IMR-90 (cell line): Measurements from ENCODE around the gene MREG.

ENCODE experiments used
- BHLHE40 ChIP-seq: fragments of 150-350 bp; IDR thresholded peaks from 2 replicates; pipeline ENCODE4 v1.6.1; 2016; ENCODE audit warnings: mild to moderate bottlenecking, low read depth, low read length
- CTCF ChIP-seq: conservative IDR thresholded peaks from 2 replicates; pipeline ENCODE4 v1.5.1; 2012; ENCODE audit warnings: mild to moderate bottlenecking, low read depth, low read length, improper control_type of control experiment
- MAFK ChIP-seq: IDR thresholded peaks from 2 replicates; pipeline ENCODE4 v1.6.1; 2012; ENCODE audit warnings: low read depth, low read length, improper control_type of control experiment
- POLR2A ChIP-seq: IDR thresholded peaks from 2 replicates; pipeline ENCODE4 v1.6.1; 2012; ENCODE audit warnings: mild to moderate bottlenecking, low read depth, low read length
- RAD21 ChIP-seq: IDR thresholded peaks from 2 replicates; pipeline ENCODE4 v1.6.1; 2012; ENCODE audit warnings: low read length, improper control_type of control experiment
- RFX5 ChIP-seq: IDR thresholded peaks from 2 replicates; pipeline ENCODE4 v1.8.0; 2012; ENCODE audit warnings: low read depth, mild to moderate bottlenecking, low read length, moderate library complexity
- SMC3 ChIP-seq: fragments of 150-350 bp; IDR thresholded peaks from 2 replicates; pipeline ENCODE4 v1.6.1; 2016; ENCODE audit warnings: low read depth, mild to moderate bottlenecking, antibody characterized with exemption, low read length, moderate library complexity
- USF2 ChIP-seq: fragments of 150-350 bp; IDR thresholded peaks from 2 replicates; pipeline ENCODE4 v1.6.1; 2017; ENCODE audit warnings: mild to moderate bottlenecking, antibody characterized with exemption, low read length, low read depth
- TF ChIP-seq, protein P1 (sequence below): fragments of 150-350 bp; IDR thresholded peaks from 2 replicates; pipeline ENCODE4 v1.6.1; 2016; ENCODE audit warnings: low read depth, mild to moderate bottlenecking, low read length, moderate library complexity, borderline replicate concordance

DNA sequence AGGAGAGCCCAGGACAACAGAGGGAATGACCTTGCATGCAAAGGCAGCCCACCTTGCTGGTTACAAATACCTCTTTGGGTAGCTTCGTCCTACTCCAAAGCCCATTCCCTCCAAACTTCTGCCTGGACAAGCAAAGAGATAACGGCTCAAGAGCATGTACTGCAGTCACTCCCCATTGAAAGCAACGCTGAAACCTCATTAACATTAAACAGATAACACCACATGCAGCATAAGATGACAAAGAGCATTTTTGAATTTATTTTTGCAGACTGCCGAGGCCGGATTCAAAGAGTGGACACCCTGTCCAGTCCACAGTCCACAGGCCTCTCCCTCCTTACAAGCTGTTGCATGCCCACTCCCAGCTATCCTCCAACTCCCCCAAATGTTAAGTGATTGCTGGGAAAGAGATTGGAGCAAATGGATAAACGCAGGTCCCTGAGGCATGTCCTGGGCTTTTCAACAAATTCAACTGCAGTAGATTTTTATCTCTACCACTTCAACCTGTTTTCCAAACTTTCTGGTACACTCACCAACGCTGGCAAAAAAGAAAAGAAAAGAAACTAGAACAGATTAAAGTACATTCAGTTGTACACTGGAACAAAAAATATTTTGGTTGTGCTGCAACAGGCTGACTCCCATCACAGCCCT, 40.1 kb downstream of the MREG start:
- TF ChIP-seq CTCF (no peak), POLR2A (no peak), SMC3 (no peak), USF2 (no peak), MAFK (no peak), BHLHE40 (no peak), RFX5 (no peak), RAD21 (no peak)
- TF ChIP-seq, protein P1, sequence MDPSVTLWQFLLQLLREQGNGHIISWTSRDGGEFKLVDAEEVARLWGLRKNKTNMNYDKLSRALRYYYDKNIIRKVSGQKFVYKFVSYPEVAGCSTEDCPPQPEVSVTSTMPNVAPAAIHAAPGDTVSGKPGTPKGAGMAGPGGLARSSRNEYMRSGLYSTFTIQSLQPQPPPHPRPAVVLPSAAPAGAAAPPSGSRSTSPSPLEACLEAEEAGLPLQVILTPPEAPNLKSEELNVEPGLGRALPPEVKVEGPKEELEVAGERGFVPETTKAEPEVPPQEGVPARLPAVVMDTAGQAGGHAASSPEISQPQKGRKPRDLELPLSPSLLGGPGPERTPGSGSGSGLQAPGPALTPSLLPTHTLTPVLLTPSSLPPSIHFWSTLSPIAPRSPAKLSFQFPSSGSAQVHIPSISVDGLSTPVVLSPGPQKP: no peak
